GM19238 (cell line): ENCODE results near the gene EVA1A.
"Not testable (repeated sequence)": the region's sequence is repeated elsewhere in the genome, so short reads cannot be mapped to it uniquely, and the experiment has no call there.

Source experiments
- DNase-seq: peaks from one replicate; pipeline ENCODE4 v3.0.0; 2011; ENCODE audit warnings: low spot score; ENCODE audit not compliant: insufficient read length

Gene EVA1A

GRCh38 chr2:75488157-75488556 is 72.6 kb downstream of the EVA1A start:
- DNase-seq: no peak

GRCh38 chr2:75486735-75487134 is 74.0 kb downstream of the EVA1A start:
- not testable (repeated sequence) for DNase-seq

- no peak for DNase-seq
These were observed 75.9 kb downstream of the EVA1A start for GRCh38 chr2:75484840-75485239.

GRCh38 chr2:75483878-75484277 is 76.9 kb downstream of the EVA1A start:
- no peak for DNase-seq

- no peak for DNase-seq
These were observed 78.3 kb downstream of the EVA1A start for GRCh38 chr2:75482398-75482797.

- no peak for DNase-seq
These were observed 79.5 kb downstream of the EVA1A start for GRCh38 chr2:75480971-75481836.

GRCh38 chr2:75477696-75478095 is 83.0 kb downstream of the EVA1A start:
- DNase-seq: not testable (repeated sequence)

- no peak for DNase-seq
These were observed 84.0 kb downstream of the EVA1A start for GRCh38 chr2:75476761-75477160.

- DNase-seq: no peak
These were observed 84.8 kb downstream of the EVA1A start for GRCh38 chr2:75475976-75476375.

GRCh38 chr2:75475049-75475448 is 85.7 kb downstream of the EVA1A start:
- no peak for DNase-seq

- DNase-seq: no peak
These were observed 86.6 kb downstream of the EVA1A start for GRCh38 chr2:75474115-75474514.

- no peak for DNase-seq
These were observed 93.9 kb downstream of the EVA1A start for GRCh38 chr2:75466708-75467311.

- no peak for DNase-seq
These were observed 95.3 kb downstream of the EVA1A start for GRCh38 chr2:75465317-75465984.

GRCh38 chr2:75464348-75464946 is 96.3 kb downstream of the EVA1A start:
- no peak for DNase-seq

- DNase-seq: no peak
These were observed 98.0 kb downstream of the EVA1A start for GRCh38 chr2:75462721-75463120.

GRCh38 chr2:75462206-75462605 is 98.5 kb downstream of the EVA1A start:
- no peak for DNase-seq

GRCh38 chr2:75460630-75461029 is 100.1 kb downstream of the EVA1A start:
- no peak for DNase-seq

GRCh38 chr2:75459565-75460310 is 101.0 kb downstream of the EVA1A start:
- DNase-seq: no peak

GRCh38 chr2:75458201-75458600 is 102.5 kb downstream of the EVA1A start:
- no peak for DNase-seq

- no peak for DNase-seq
These were observed 103.9 kb downstream of the EVA1A start for GRCh38 chr2:75456825-75457224.

GRCh38 chr2:75456111-75456510 is 104.6 kb downstream of the EVA1A start:
- DNase-seq: no peak
